GM12878 (cell line): ENCODE data around the gene OR4F6. TPM values are rescaled to one million over a fixed set of nuclear protein-coding genes. Genes with fewer than 3 reads are reported as not detected.

Source experiments
- ATAC-seq: fragments of 200-7000 bp; cut with Tn5 transposase; 3 replicates; pipeline ENCODE4 v1.9.1; 2020; ENCODE audit warnings: mild to moderate bottlenecking, moderate library complexity
- BruUV-seq: library from RNA; stranded (reverse); fragments of 400-500 nt; replicated peaks from 2 replicates; lab custom pipeline; 2021; lab: Mats Ljungman, UMichigan
- CTCF ChIA-PET: fragments of 300-600 bp; sonication (Branson Sonifier 250); formaldehyde crosslinking; extraction: SDS; loops from one replicate; lab custom pipeline; 2021; ENCODE audit warnings: inconsistent platforms; lab: Yijun Ruan, JAX
- POLR2A ChIA-PET: fragments of 350-600 bp; formaldehyde crosslinking; extraction: SDS; loops from one replicate; lab custom pipeline; 2021; ENCODE audit warnings: inconsistent platforms; lab: Charles Lee
- RAD21 ChIA-PET: fragments of 300-600 bp; sonication (Branson Sonifier 250); formaldehyde crosslinking; loops from one replicate; lab custom pipeline; 2023; ENCODE audit warnings: antibody characterized with exemption; ENCODE audit not compliant: unreplicated experiment; lab: Charles Lee
- SMC1A ChIA-PET: fragments of 300-600 bp; sonication (Branson Sonifier 250); formaldehyde crosslinking; loops from one replicate; lab custom pipeline; 2023; ENCODE audit not compliant: unreplicated experiment, uncharacterized antibody; lab: Charles Lee
- DNase-seq: peaks from one replicate; pipeline ENCODE4 v3.0.0-alpha.2; 2011; ENCODE audit warnings: low read depth, low spot score
- FAIRE-seq: peaks from 3 replicates; lab custom pipeline; 2011; peaks lifted over from hg19 to GRCh38; lab: Jason Lieb, UNC
- H2AFZ ChIP-seq: 2 replicates; pipeline ENCODE4 v1.6.0; 2011; ENCODE audit warnings: low read depth, low read length, control low read depth; ENCODE audit not compliant: control insufficient read depth
- H3K27ac ChIP-seq: 2 replicates; pipeline ENCODE4 v1.5.1; 2011; ENCODE audit warnings: control low read depth; ENCODE audit not compliant: control insufficient read depth, insufficient read depth
- H3K27me3 ChIP-seq, 2 experiments: replicated peaks in 1 of 2; 2 replicates each; pipeline versions ENCODE4 v1.6.0 to v1.6.1; 2011; ENCODE audit warnings: low read length in 1 of 2; ENCODE audit not compliant: control insufficient read depth in 2 of 2, insufficient read depth in 2 of 2
- H3K36me3 ChIP-seq, 2 experiments: 2 replicates each; pipeline ENCODE4 v1.5.1; 2011; ENCODE audit warnings: low read length in 1 of 2; ENCODE audit not compliant: control insufficient read depth in 2 of 2, insufficient read depth in 2 of 2
- H3K4me1 ChIP-seq: 2 replicates; pipeline ENCODE4 v1.6.1; 2011; ENCODE audit warnings: mild to moderate bottlenecking, low read length, moderate library complexity, mixed read lengths; ENCODE audit not compliant: control insufficient read depth, insufficient read depth
- H3K4me2 ChIP-seq: 2 replicates; pipeline ENCODE4 v1.6.0; 2011; ENCODE audit warnings: control low read depth; ENCODE audit not compliant: control insufficient read depth, insufficient read depth
- H3K4me3 ChIP-seq: fragments of 200-600 bp; sonication (generic); 2 replicates; pipeline ENCODE4 v1.5.1; 2016
- H3K79me2 ChIP-seq: 2 replicates; pipeline ENCODE4 v1.6.0; 2011; ENCODE audit warnings: low read length; ENCODE audit not compliant: control insufficient read depth, insufficient read depth
- H3K9ac ChIP-seq: 2 replicates; pipeline ENCODE4 v1.8.0; 2011; ENCODE audit warnings: low read length, control low read depth, mixed read lengths; ENCODE audit not compliant: control insufficient read depth, insufficient read depth
- H3K9me3 ChIP-seq: replicated peaks from 3 replicates; pipeline ENCODE4 v1.5.1; 2011; ENCODE audit warnings: mild to moderate bottlenecking, low read length; ENCODE audit not compliant: control insufficient read depth, insufficient read depth
- H4K20me1 ChIP-seq: 2 replicates; pipeline ENCODE4 v1.6.0; 2011; ENCODE audit not compliant: control insufficient read depth, insufficient read depth
- CBX3 ChIP-seq: fragments of 200-600 bp; sonication (generic); IDR thresholded peaks from 2 replicates; pipeline ENCODE4 v1.6.1; 2016; ENCODE audit warnings: low read depth, borderline replicate concordance
- HCFC1 ChIP-seq: fragments of 150-350 bp; IDR thresholded peaks from 2 replicates; pipeline ENCODE4 v1.6.1; 2014; ENCODE audit warnings: low read length
- MYC ChIP-seq: IDR thresholded peaks from 2 replicates; pipeline ENCODE4 v1.6.1; 2011; ENCODE audit warnings: mild to moderate bottlenecking, low read length, moderate library complexity, inconsistent platforms; ENCODE audit not compliant: insufficient read depth, insufficient replicate concordance, insufficient read length, severe bottlenecking
- NFYB ChIP-seq: IDR thresholded peaks from 2 replicates; pipeline ENCODE4 v1.6.1; 2011; ENCODE audit warnings: low read depth, mild to moderate bottlenecking, low read length, improper control_type of control experiment, moderate library complexity; ENCODE audit not compliant: insufficient read depth
- PAX8 ChIP-seq: fragments of 450-650 bp; IDR thresholded peaks from 2 replicates; pipeline ENCODE4 v1.6.1; 2017; ENCODE audit warnings: mild to moderate bottlenecking, moderate library complexity
- SREBF1 ChIP-seq: IDR thresholded peaks from 2 replicates; pipeline ENCODE4 v1.6.1; 2012; ENCODE audit warnings: mild to moderate bottlenecking, low read length
- ZNF24 ChIP-seq: fragments of 450-650 bp; IDR thresholded peaks from 2 replicates; pipeline ENCODE4 v1.6.1; 2017; ENCODE audit warnings: antibody characterized with exemption, mild to moderate bottlenecking
- ZNF622 ChIP-seq: fragments of 450-650 bp; IDR thresholded peaks from 2 replicates; pipeline ENCODE4 v1.6.1; 2017; ENCODE audit warnings: mild to moderate bottlenecking, inconsistent platforms
- in situ Hi-C: fragments of 300-500 bp; cut with MboI; formaldehyde crosslinking; loops from 9 replicates; pipeline ENCODE4 v1.14.3; 2018; ENCODE audit warnings: mixed read lengths
- intact Hi-C: fragments of 100-400 bp; cut with micrococcal nuclease; formaldehyde crosslinking; loops from one replicate; pipeline ENCODE4 v1.14.2; 2022; ENCODE audit not compliant: unreplicated experiment
- polyA plus RNA-seq, 11 experiments: library from polyadenylated mRNA; depleted of rRNA in 4 of 11; unstranded in 6 of 11; stranded (reverse) in 5 of 11; fragments of >200 nt; fragmentation: Nextera tagmentation in 4 of 11; fragmentation: Illumina TruSeq in 1 of 11; extraction: Ambion mirVana in 4 of 11; extraction: Trizol in 1 of 11; gene quantifications; 1 replicate in 1 of 11; 2 replicates in 10 of 11; pipeline versions ENCODE4 v1.2.1 to v1.2.3, GENCODE V29; 2011 to 2016; ENCODE audit warnings: inconsistent platforms in 2 of 11, missing spikeins in 2 of 11, low read depth in 1 of 11
- total RNA-seq, 4 experiments: library from RNA; depleted of rRNA in 3 of 4; stranded (reverse); fragments of >200 nt in 3 of 4; fragmentation: Illumina TruSeq in 1 of 4; extraction: Trizol in 1 of 4; gene quantifications; 2 replicates each; pipeline versions ENCODE4 v1.2.1 to v1.2.3, GENCODE V29; 2013 to 2021
- TF ChIP-seq, protein P1 (sequence below): IDR thresholded peaks from 2 replicates; pipeline ENCODE4 v1.6.1; 2012; ENCODE audit warnings: mild to moderate bottlenecking, low read depth, low read length
- TF ChIP-seq, protein P2 (sequence below): fragments of 450-650 bp; formaldehyde crosslinking; IDR thresholded peaks from 2 replicates; pipeline ENCODE4 v1.4.0; 2020; ENCODE audit warnings: mild to moderate bottlenecking, moderate library complexity
- TF ChIP-seq, protein P3 (sequence below): IDR thresholded peaks from 2 replicates; pipeline ENCODE4 v1.6.1; 2012; ENCODE audit warnings: low read depth, low read length, improper control_type of control experiment

OR4F6 gene
- total and polyA plus RNA-seq, 10 of the 15 experiments (the other 5 are each of a cell fraction or from before 2014, with no cell fraction given) = not detected

DNA sequence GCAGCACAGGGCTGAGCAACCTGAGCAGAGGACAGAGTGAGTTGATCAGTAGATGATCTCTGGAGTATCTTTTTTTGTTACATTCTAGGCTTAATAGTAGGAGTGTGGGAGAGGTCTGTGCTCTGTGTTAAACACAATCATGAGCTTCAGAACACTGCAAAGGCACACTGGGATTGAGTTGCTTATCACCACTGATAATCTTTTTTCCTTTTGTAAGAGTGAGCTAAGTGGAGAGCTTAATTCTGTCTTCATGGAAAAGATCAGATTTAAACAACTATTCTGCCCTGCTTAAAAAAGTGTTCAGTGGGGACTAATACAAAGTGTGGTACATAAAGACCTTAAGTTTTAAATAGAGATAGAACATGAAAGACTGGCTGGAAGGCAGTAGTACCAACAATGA, 1.1 kb downstream of the OR4F6 start:
- POLR2A ChIA-PET = no interaction called here
- Histone ChIP-seq H3K4me1 (no peaks in the 10 kb centered on the region), H3K27me3 (no peaks in the 10 kb centered on the region), H3K79me2 (no peaks in the 10 kb centered on the region), H2AFZ (no peak overlapping the region), H4K20me1 (no peaks in the 10 kb centered on the region), H3K9ac (no peak overlapping the region), H3K36me3 (no peaks in the 10 kb centered on the region)
- CTCF ChIA-PET = no interaction called here
- in situ Hi-C loops = no loop called here
- no TSS peak for BruUV-seq
- no peak for TF ChIP-seq MYC
- TF ChIP-seq ZNF24 = no peak
- no peak for TF ChIP-seq PAX8
- TF ChIP-seq, protein P1, sequence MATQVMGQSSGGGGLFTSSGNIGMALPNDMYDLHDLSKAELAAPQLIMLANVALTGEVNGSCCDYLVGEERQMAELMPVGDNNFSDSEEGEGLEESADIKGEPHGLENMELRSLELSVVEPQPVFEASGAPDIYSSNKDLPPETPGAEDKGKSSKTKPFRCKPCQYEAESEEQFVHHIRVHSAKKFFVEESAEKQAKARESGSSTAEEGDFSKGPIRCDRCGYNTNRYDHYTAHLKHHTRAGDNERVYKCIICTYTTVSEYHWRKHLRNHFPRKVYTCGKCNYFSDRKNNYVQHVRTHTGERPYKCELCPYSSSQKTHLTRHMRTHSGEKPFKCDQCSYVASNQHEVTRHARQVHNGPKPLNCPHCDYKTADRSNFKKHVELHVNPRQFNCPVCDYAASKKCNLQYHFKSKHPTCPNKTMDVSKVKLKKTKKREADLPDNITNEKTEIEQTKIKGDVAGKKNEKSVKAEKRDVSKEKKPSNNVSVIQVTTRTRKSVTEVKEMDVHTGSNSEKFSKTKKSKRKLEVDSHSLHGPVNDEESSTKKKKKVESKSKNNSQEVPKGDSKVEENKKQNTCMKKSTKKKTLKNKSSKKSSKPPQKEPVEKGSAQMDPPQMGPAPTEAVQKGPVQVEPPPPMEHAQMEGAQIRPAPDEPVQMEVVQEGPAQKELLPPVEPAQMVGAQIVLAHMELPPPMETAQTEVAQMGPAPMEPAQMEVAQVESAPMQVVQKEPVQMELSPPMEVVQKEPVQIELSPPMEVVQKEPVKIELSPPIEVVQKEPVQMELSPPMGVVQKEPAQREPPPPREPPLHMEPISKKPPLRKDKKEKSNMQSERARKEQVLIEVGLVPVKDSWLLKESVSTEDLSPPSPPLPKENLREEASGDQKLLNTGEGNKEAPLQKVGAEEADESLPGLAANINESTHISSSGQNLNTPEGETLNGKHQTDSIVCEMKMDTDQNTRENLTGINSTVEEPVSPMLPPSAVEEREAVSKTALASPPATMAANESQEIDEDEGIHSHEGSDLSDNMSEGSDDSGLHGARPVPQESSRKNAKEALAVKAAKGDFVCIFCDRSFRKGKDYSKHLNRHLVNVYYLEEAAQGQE = no peak
- TF ChIP-seq, all 136 proteins: peak for 0
- no peaks in the 10 kb centered on the region for H3K9me3 ChIP-seq
- H3K4me3 ChIP-seq = no peak overlapping the region
- no peak for ATAC-seq
- RAD21 ChIA-PET = no interaction called here
- intact Hi-C loops = no loop called here
- H3K4me2 ChIP-seq = no peak overlapping the region
- SMC1A ChIA-PET = no interaction called here
- DNase-seq = no peak
- no peak for FAIRE-seq
- no peak overlapping the region for H3K27ac ChIP-seq

DNA sequence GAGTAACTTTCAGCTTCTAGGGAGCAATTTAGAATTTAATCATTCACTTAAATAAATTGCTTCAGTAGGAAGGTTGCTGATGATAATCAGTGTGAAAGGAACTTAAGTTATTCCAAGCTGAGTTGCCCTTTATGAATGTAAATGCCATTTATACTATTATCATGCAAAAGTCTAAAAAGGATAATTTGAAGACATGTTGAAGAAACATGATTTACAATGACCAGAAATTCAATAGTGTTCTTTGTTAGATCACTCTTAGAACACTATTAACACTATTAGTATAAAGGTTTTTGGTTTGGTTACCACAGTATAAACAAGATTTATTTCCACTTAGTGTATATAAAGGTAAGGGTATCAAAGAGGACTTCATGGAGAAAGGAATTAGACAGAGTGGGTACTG, 1.6 kb downstream of the OR4F6 start:
- CTCF ChIA-PET = no interaction called here
- Histone ChIP-seq H3K4me2 (no peak overlapping the region), H3K4me3 (no peak overlapping the region)
- FAIRE-seq = no peak
- in situ Hi-C loops = no loop called here
- TF ChIP-seq SREBF1 (no peak), CBX3 (no peak), HCFC1 (no peak), NFYB (no peak), ZNF622 (no peak)
- TF ChIP-seq, protein P2, sequence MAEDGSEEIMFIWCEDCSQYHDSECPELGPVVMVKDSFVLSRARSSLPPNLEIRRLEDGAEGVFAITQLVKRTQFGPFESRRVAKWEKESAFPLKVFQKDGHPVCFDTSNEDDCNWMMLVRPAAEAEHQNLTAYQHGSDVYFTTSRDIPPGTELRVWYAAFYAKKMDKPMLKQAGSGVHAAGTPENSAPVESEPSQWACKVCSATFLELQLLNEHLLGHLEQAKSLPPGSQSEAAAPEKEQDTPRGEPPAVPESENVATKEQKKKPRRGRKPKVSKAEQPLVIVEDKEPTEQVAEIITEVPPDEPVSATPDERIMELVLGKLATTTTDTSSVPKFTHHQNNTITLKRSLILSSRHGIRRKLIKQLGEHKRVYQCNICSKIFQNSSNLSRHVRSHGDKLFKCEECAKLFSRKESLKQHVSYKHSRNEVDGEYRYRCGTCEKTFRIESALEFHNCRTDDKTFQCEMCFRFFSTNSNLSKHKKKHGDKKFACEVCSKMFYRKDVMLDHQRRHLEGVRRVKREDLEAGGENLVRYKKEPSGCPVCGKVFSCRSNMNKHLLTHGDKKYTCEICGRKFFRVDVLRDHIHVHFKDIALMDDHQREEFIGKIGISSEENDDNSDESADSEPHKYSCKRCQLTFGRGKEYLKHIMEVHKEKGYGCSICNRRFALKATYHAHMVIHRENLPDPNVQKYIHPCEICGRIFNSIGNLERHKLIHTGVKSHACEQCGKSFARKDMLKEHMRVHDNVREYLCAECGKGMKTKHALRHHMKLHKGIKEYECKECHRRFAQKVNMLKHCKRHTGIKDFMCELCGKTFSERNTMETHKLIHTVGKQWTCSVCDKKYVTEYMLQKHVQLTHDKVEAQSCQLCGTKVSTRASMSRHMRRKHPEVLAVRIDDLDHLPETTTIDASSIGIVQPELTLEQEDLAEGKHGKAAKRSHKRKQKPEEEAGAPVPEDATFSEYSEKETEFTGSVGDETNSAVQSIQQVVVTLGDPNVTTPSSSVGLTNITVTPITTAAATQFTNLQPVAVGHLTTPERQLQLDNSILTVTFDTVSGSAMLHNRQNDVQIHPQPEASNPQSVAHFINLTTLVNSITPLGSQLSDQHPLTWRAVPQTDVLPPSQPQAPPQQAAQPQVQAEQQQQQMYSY (CRISPR knock-in tag) = no peak
- TF ChIP-seq, protein P3, sequence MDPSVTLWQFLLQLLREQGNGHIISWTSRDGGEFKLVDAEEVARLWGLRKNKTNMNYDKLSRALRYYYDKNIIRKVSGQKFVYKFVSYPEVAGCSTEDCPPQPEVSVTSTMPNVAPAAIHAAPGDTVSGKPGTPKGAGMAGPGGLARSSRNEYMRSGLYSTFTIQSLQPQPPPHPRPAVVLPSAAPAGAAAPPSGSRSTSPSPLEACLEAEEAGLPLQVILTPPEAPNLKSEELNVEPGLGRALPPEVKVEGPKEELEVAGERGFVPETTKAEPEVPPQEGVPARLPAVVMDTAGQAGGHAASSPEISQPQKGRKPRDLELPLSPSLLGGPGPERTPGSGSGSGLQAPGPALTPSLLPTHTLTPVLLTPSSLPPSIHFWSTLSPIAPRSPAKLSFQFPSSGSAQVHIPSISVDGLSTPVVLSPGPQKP = no peak
- TF ChIP-seq, all 136 proteins: peak for 0
- SMC1A ChIA-PET = no interaction called here
- Histone ChIP-seq H3K79me2 (no peaks in the 10 kb centered on the region), H3K27me3 (no peaks in the 10 kb centered on the region), H3K27ac (no peak overlapping the region), H3K4me1 (no peaks in the 10 kb centered on the region), H2AFZ (no peak overlapping the region), H3K9ac (no peak overlapping the region), H3K9me3 (no peaks in the 10 kb centered on the region), H3K36me3 (no peaks in the 10 kb centered on the region), H4K20me1 (no peaks in the 10 kb centered on the region)
- ATAC-seq (no peak), DNase-seq (no peak)
- BruUV-seq = no TSS peak
- RAD21 ChIA-PET = no interaction called here
- POLR2A ChIA-PET = no interaction called here
- intact Hi-C loops = no loop called here
